ENCODE data around the gene BABAM2.

BABAM2 gene

GRCh38 chr2:28270456-28271152, 380.1 kb downstream of the BABAM2 start:
- H3K4me3 ChIP-seq (replicated peaks in 1 of 2; ENCODE audit: low read depth in 2 of 2, low read length in 2 of 2) = no peak overlapping the region
- no peak for TF ChIP-seq CTCF (IDR thresholded peaks at IDR 0.05; ENCODE audit: low read depth, low read length)
- no peak for DNase-seq (ENCODE audit: low read depth in 2 of 2)

DNA sequence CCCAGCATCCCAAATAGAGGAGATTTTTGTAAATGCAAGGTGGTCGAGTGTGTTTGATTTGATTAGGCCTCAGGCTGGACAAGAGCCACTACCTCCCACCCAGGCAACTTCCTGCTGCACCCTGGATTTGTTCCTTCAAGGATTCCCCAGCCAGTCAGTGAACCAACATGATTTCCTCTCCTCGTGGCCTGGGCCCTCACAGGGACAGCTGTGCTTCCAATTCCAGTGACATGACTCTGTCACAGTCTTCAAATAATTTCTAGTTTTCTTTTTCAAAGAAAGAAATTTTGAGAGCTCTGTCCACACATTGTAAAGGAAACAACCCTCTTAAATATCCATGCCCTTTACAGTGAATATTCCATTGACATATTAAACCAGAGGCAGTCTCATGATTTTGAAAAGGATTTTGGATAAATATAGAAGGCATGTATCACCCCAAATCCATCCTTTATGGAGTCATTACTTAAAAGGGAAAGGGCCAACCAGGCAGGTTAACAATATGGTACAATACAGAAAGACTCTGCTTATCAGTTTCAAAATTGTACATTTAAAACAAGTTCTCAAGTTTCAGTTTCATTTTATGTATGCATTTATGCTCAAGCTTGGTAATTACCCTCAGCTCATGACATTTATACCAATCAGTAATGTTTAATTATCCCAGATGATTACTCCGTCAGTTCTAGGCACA, 380.8 kb downstream of the BABAM2 start:
- no peak overlapping the region for H3K4me3 ChIP-seq (replicated peaks in 1 of 2; ENCODE audit: low read depth in 2 of 2, low read length in 2 of 2)
- DNase-seq (ENCODE audit: low read depth in 2 of 2) = no peak
- TF ChIP-seq CTCF (IDR thresholded peaks at IDR 0.05; ENCODE audit: low read depth, low read length) = no peak

DNA sequence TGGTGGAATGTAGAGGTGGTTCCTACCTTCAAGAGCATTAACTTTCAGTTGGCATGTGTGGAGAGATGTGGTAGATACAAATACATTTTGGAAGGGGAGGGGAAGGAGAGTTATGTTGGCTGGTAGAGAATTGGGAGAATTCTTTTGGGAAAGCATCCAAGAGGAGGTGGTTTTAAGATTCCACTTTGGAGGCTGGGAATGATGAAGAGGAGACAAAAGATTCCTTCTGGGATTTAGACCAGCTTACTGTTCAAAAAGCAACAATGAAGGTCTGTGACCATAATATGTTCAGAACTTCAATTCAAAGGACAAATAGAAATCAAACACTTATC, 381.4 kb downstream of the BABAM2 start:
- DNase-seq (ENCODE audit: low read depth in 2 of 2) = no peak
- no peak overlapping the region for H3K4me3 ChIP-seq (replicated peaks in 1 of 2; ENCODE audit: low read depth in 2 of 2, low read length in 2 of 2)
- TF ChIP-seq CTCF (IDR thresholded peaks at IDR 0.05; ENCODE audit: low read depth, low read length) = no peak

DNA sequence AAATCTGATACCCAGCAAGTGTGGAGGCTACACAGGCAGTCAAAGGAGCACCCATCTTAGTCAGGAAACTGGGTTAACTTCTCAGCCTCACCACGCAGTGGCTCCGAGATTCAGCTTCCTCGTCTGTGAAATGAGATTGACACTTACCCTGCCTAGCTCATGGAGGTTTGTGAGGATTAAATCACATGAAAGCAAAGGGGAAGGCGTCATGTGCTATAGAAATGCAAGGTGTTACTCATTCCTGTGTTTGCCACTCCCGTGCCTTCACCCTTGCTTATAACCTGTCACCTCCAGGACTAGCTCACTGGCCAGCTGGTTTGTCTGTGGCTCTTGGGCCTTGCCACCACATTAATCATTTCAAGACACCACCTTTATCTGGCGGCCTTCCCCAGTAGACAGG, 383.2 kb downstream of the BABAM2 start:
- H3K4me3 ChIP-seq (replicated peaks in 1 of 2; ENCODE audit: low read depth in 2 of 2, low read length in 2 of 2) = no peak overlapping the region
- no peak for TF ChIP-seq CTCF (IDR thresholded peaks at IDR 0.05; ENCODE audit: low read depth, low read length)
- no peak for DNase-seq (ENCODE audit: low read depth in 2 of 2)

DNA sequence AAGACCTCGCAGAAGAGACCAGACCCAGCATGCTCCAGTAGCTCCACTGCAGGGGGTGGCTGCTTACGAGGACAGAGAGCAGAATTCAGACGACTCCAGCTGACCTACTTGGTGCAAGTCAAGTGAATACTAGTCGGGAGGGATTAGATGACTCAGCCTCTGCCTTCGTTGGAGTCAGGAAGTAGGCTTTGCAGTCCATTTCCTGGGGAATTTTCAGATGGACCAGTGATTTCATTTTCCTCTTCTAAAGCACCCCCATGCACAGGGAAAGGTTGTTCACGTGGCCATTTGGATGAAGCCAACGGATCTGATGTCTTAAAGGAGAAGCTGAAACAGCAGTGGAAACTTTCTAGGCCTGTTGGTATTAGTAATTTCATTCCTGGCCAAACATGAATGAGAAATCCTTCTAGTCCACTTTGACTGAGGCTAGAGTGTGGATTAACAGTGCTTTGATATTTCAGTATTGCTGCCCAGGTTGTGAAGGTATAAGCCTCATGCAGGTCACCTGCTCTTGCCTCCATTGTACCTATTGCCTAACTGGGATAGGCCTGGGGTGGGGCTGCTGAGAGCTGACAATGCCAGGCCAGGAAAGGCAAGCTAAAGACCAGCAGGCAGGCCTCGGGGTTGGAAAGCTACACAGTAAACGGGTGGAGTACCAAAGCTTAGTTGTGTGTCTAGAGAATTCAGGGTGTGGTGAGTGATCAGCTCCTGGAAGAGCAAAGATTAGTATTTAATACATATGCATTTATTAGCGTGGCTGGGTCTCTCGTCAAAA, 384.6 kb downstream of the BABAM2 start:
- no peak for TF ChIP-seq CTCF (IDR thresholded peaks at IDR 0.05; ENCODE audit: low read depth, low read length)
- H3K4me3 ChIP-seq (replicated peaks in 1 of 2; ENCODE audit: low read depth in 2 of 2, low read length in 2 of 2) = no peak overlapping the region

DNA sequence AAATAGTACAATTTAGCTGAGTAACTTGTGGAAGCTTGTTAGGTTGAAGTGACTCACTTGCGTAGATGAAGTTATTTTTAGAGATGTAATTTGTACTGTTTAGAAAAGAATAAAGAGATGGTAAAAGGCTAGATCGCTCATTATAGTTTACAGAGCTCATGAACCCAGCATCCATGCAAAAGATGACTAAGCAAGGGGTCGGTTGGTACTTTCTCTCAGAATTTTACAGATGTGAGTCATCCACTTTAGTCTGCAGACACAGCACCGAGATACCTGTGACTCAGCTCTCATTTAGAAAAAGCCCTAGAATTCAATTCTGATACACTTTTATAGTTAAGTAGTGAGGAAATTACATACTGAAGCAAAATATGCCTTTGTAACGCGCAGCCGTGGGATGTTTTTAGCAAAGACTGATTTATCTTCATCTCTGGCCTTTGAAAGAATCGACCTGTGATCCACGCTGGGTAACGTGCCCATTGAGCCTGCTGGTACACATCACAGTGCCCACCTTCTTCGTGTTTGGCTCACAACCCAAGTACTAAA, 385.6 kb downstream of the BABAM2 start:
- DNase-seq (ENCODE audit: low read depth in 2 of 2) = peak; percentile 89 to 98
- TF ChIP-seq CTCF (IDR thresholded peaks at IDR 0.05; ENCODE audit: low read depth, low read length) = no peak
- no peak overlapping the region for H3K4me3 ChIP-seq (replicated peaks in 1 of 2; ENCODE audit: low read depth in 2 of 2, low read length in 2 of 2)

More for the DNA sequence above, 384.6 kb downstream of the BABAM2 start:
- peak; percentile 90 to 96 for DNase-seq (ENCODE audit: low read depth in 2 of 2)

Data from cardiac fibroblast (primary cell).